ENCODE measurements around the gene RPTOR. TPM values are rescaled to one million over a fixed set of nuclear protein-coding genes. Genes with fewer than 3 reads are reported as not detected.

Gene RPTOR
- total RNA-seq, 1 experiment from 2014 or later: 25.1 TPM

DNA sequence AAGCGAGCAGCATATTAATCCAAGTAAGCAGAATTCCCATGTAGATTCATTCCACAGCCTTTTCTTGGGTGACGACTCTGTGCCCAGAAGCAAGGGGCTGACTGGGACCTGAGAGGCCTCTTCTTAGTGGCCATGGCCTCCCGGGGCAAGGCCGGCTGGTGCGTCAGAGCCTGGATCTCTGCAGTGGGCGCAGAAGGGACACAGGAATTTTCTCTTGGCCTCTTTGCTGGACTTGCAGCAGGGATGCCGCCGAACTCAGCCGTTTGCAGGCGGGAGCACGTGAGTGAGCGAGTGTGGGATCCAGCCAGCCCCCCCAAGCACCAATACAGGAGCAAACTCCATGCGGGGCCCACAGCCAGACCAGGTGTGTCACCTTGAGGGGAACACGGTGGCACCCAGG lies 151.8 kb downstream of the RPTOR start:
- H3K27me3 Mint-ChIP-seq (ENCODE audit: low read depth): no peaks in the 10 kb centered on the region
- H3K9me3 ChIP-seq (ENCODE audit: control insufficient read depth, low read depth, low read length): no peaks in the 10 kb centered on the region
- H3K79me1 ChIP-seq (ENCODE audit: insufficient read depth, low read depth, low read length, poor library complexity, severe bottlenecking): no peaks in the 10 kb centered on the region
- H3K56ac ChIP-seq (ENCODE audit: insufficient read length, low read depth, low read length): no peak overlapping the region
- H3K4me3 Mint-ChIP-seq: no peak overlapping the region; a peak in 1 of 5 replicates
- H3K9me3 Mint-ChIP-seq: peaks cover 11 to 12% of the 10 kb centered on the region in 2 experiments
- peaks cover 55 to 59% of the 10 kb centered on the region in 2 experiments for H3K4me1 Mint-ChIP-seq
- no peak overlapping the region for H4K5ac ChIP-seq (ENCODE audit: insufficient read length, low read depth, low read length)
- H3K4me1 ChIP-seq (ENCODE audit: insufficient read depth, low read length): no peaks in the 10 kb centered on the region; the same call in 1 of the 2 replicates
- H2BK12ac ChIP-seq (ENCODE audit: insufficient read length, low read depth, low read length): no peak overlapping the region
- H3K79me2 ChIP-seq (ENCODE audit: insufficient read depth, low read length): peaks cover 8% of the 10 kb centered on the region; the same call in 1 of the 2 replicates
- H4K20me1 ChIP-seq (ENCODE audit: control insufficient read depth, insufficient read depth, insufficient read length): peaks cover 6% of the 10 kb centered on the region
- no peak overlapping the region for H3K9ac ChIP-seq (ENCODE audit: extremely low read depth, insufficient read length, low read length)
- no peak overlapping the region for H3K14ac ChIP-seq (ENCODE audit: insufficient read depth, low read length)
- H3K23me2 ChIP-seq (ENCODE audit: insufficient read length, low read depth, low read length, poor library complexity, severe bottlenecking): no peaks in the 10 kb centered on the region
- no peaks in the 10 kb centered on the region for H3K27me3 ChIP-seq (ENCODE audit: insufficient read depth, low read length)
- no peak overlapping the region for H3K27ac ChIP-seq (ENCODE audit: insufficient read length, low read depth, low read length)
- DNase-seq: no peak
- TF ChIP-seq, protein P1, sequence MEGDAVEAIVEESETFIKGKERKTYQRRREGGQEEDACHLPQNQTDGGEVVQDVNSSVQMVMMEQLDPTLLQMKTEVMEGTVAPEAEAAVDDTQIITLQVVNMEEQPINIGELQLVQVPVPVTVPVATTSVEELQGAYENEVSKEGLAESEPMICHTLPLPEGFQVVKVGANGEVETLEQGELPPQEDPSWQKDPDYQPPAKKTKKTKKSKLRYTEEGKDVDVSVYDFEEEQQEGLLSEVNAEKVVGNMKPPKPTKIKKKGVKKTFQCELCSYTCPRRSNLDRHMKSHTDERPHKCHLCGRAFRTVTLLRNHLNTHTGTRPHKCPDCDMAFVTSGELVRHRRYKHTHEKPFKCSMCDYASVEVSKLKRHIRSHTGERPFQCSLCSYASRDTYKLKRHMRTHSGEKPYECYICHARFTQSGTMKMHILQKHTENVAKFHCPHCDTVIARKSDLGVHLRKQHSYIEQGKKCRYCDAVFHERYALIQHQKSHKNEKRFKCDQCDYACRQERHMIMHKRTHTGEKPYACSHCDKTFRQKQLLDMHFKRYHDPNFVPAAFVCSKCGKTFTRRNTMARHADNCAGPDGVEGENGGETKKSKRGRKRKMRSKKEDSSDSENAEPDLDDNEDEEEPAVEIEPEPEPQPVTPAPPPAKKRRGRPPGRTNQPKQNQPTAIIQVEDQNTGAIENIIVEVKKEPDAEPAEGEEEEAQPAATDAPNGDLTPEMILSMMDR (conservative IDR thresholded peaks at IDR 0.05): no peak
- no peak overlapping the region for H3K18ac ChIP-seq (ENCODE audit: insufficient read length, low read depth, low read length)
- WGBS (ENCODE audit: extremely low coverage, insufficient read length, low lambda C conversion rate): no CpG with 5 or more reads among the region's 14 CpGs
- H3T11ph ChIP-seq (ENCODE audit: low read length): no peak overlapping the region
- H2BK5ac ChIP-seq (ENCODE audit: insufficient read length, low read length): no peak overlapping the region
- H2AFZ ChIP-seq (ENCODE audit: low read length): no peak overlapping the region
- H2AK5ac ChIP-seq (ENCODE audit: insufficient read length, low read length): no peak overlapping the region
- no peak overlapping the region for H4K91ac ChIP-seq (ENCODE audit: insufficient read length, low read depth, low read length)
- H3K4me2 ChIP-seq (ENCODE audit: insufficient read depth, insufficient read length, low read length): no peak overlapping the region
- no peak overlapping the region for H2BK15ac ChIP-seq (ENCODE audit: low read depth, low read length)
- H2BK120ac ChIP-seq (ENCODE audit: low read depth, low read length, poor library complexity, severe bottlenecking): no peak overlapping the region
- H3K23ac ChIP-seq (ENCODE audit: insufficient read length, low read depth, low read length): no peak overlapping the region
- no peak overlapping the region for H2BK20ac ChIP-seq (ENCODE audit: low read depth, low read length, poor library complexity, severe bottlenecking)
- no peak overlapping the region for H4K8ac ChIP-seq (replicated peaks; ENCODE audit: insufficient read length, low read depth, low read length)
- H3K27ac Mint-ChIP-seq: no peak overlapping the region
- peaks cover 5 to 12% (median 12%) of the 10 kb centered on the region in 3 experiments for H3K36me3 Mint-ChIP-seq (ENCODE audit: insufficient read depth in 1 of 3, low read depth in 3 of 3)
- no peak overlapping the region for H3K4ac ChIP-seq (ENCODE audit: low read depth, low read length)

Measured in H9 (cell line).